Keratinocyte (primary cell): ENCODE measurements around the gene MAPK8.

Experiments
- EZH2 ChIP-seq: IDR thresholded peaks from one replicate; pipeline ENCODE4 v1.6.1; 2012; ENCODE audit warnings: inconsistent platforms, mild to moderate bottlenecking, low read length, moderate library complexity
- TF ChIP-seq, protein P1 (sequence below), 3 experiments: IDR thresholded peaks in 1 of 3; conservative IDR thresholded peaks in 1 of 3; optimal IDR thresholded peaks in 1 of 3; 2 replicates in 2 of 3; 3 replicates in 1 of 3; pipeline versions ENCODE3 to v1.5.1; 2011; ENCODE audit warnings: low read length in 3 of 3, mild to moderate bottlenecking in 3 of 3, moderate library complexity in 2 of 3, control low read depth in 1 of 3, inconsistent platforms in 1 of 3; ENCODE audit not compliant: insufficient read depth in 2 of 3; ENCODE audit errors: extremely low read depth in 1 of 3

DNA sequence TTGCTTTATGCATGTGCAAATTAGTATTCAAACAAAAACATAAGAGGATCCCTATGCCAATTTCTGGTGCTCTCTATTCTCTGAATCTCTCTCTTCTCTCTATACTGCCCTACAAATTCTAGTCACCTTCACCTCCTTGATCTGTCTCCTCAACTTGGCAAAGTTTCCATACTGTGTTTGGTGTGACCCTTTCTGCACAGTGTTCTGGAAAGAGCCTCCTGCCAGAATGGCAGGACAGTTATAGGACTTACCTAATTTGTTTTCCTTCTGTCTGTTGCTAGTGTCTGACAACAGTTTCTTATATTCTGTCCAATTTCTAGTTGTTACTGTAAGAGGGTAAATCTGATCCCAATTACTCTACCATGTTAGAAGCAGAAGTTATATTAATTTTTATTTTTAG lies 34.3 kb downstream of the MAPK8 start:
- TF ChIP-seq, protein P1, sequence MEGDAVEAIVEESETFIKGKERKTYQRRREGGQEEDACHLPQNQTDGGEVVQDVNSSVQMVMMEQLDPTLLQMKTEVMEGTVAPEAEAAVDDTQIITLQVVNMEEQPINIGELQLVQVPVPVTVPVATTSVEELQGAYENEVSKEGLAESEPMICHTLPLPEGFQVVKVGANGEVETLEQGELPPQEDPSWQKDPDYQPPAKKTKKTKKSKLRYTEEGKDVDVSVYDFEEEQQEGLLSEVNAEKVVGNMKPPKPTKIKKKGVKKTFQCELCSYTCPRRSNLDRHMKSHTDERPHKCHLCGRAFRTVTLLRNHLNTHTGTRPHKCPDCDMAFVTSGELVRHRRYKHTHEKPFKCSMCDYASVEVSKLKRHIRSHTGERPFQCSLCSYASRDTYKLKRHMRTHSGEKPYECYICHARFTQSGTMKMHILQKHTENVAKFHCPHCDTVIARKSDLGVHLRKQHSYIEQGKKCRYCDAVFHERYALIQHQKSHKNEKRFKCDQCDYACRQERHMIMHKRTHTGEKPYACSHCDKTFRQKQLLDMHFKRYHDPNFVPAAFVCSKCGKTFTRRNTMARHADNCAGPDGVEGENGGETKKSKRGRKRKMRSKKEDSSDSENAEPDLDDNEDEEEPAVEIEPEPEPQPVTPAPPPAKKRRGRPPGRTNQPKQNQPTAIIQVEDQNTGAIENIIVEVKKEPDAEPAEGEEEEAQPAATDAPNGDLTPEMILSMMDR (optimal IDR thresholded peaks at IDR 0.05 in 1 of 3, IDR thresholded peaks at IDR 0.05 in 1 of 3, conservative IDR thresholded peaks at IDR 0.05 in 1 of 3; ENCODE audit: extremely low read depth in 1 of 3, insufficient read depth in 2 of 3, low read length in 3 of 3), result no peak
- TF ChIP-seq EZH2, result no peak
